A204.1 (cell line): ENCODE measurements around the gene EPB41L2.
"Not testable (repeated sequence)": the region's sequence is repeated elsewhere in the genome, so short reads cannot be mapped to it uniquely, and the experiment has no call there.

Source experiments
- FAIRE-seq: peaks from 2 replicates; lab custom pipeline; 2012; peaks lifted over from hg19 to GRCh38; lab: Jason Lieb, UNC

Gene EPB41L2

GRCh38 chr6:130944486-130944885, 118.6 kb downstream of the EPB41L2 start:
- FAIRE-seq, result no peak

GRCh38 chr6:130943738-130944137, 119.3 kb downstream of the EPB41L2 start:
- FAIRE-seq, result no peak

- not testable (repeated sequence) for FAIRE-seq
Observed at GRCh38 chr6:130942752-130943151, 120.3 kb downstream of the EPB41L2 start.

- no peak for FAIRE-seq
Observed at GRCh38 chr6:130937942-130938604, 125.0 kb downstream of the EPB41L2 start.

- no peak for FAIRE-seq
Observed at GRCh38 chr6:130936933-130937332, 126.1 kb downstream of the EPB41L2 start.

- FAIRE-seq, result no peak
Observed at GRCh38 chr6:130935978-130936377, 127.1 kb downstream of the EPB41L2 start.

- FAIRE-seq, result no peak
Observed at GRCh38 chr6:130934848-130935585, 128.0 kb downstream of the EPB41L2 start.

- no peak for FAIRE-seq
Observed at GRCh38 chr6:130933712-130934200, 129.3 kb downstream of the EPB41L2 start.

GRCh38 chr6:130932921-130933320, 130.1 kb downstream of the EPB41L2 start:
- no peak for FAIRE-seq

GRCh38 chr6:130932438-130932837, 130.6 kb downstream of the EPB41L2 start:
- no peak for FAIRE-seq

GRCh38 chr6:130931683-130932082, 131.4 kb downstream of the EPB41L2 start:
- no peak for FAIRE-seq

GRCh38 chr6:130929036-130929678, 133.9 kb downstream of the EPB41L2 start:
- no peak for FAIRE-seq

- FAIRE-seq, result no peak
Observed at GRCh38 chr6:130928158-130928912, 134.7 kb downstream of the EPB41L2 start.

- no peak for FAIRE-seq
Observed at GRCh38 chr6:130927305-130927704, 135.7 kb downstream of the EPB41L2 start.

GRCh38 chr6:130923350-130923749, 139.7 kb downstream of the EPB41L2 start:
- no peak for FAIRE-seq

GRCh38 chr6:130922922-130923321, 140.1 kb downstream of the EPB41L2 start:
- no peak for FAIRE-seq

- no peak for FAIRE-seq
Observed at GRCh38 chr6:130920969-130921368, 142.1 kb downstream of the EPB41L2 start.

- FAIRE-seq, result no peak
Observed at GRCh38 chr6:130918171-130918570, 144.9 kb downstream of the EPB41L2 start.

GRCh38 chr6:130915606-130916005, 147.4 kb downstream of the EPB41L2 start:
- not testable (repeated sequence) for FAIRE-seq

- no peak for FAIRE-seq
Observed at GRCh38 chr6:130913120-130913519, 149.9 kb downstream of the EPB41L2 start.

- FAIRE-seq, result no peak
Observed at GRCh38 chr6:130912434-130912833, 150.6 kb downstream of the EPB41L2 start.

- no peak for FAIRE-seq
Observed at GRCh38 chr6:130908958-130909357, 154.1 kb downstream of the EPB41L2 start.
